Keratinocyte (primary cell): ENCODE measurements around the gene DLG2.

ENCODE experiments used
- CTCF ChIP-seq, 3 experiments: IDR thresholded peaks in 1 of 3; conservative IDR thresholded peaks in 1 of 3; optimal IDR thresholded peaks in 1 of 3; 2 replicates in 2 of 3; 3 replicates in 1 of 3; pipeline versions ENCODE3 to v1.5.1; 2011; ENCODE audit warnings: low read length in 3 of 3, mild to moderate bottlenecking in 3 of 3, moderate library complexity in 2 of 3, control low read depth in 1 of 3, inconsistent platforms in 1 of 3; ENCODE audit not compliant: insufficient read depth in 2 of 3; ENCODE audit errors: extremely low read depth in 1 of 3
- EZH2 ChIP-seq: IDR thresholded peaks from one replicate; pipeline ENCODE4 v1.6.1; 2012; ENCODE audit warnings: inconsistent platforms, mild to moderate bottlenecking, low read length, moderate library complexity

GRCh38 chr11:83678831-83679584 lies 1948.1 kb downstream of the DLG2 start:
- no peak for TF ChIP-seq CTCF (optimal IDR thresholded peaks at IDR 0.05 in 1 of 3, IDR thresholded peaks at IDR 0.05 in 1 of 3, conservative IDR thresholded peaks at IDR 0.05 in 1 of 3; ENCODE audit: extremely low read depth in 1 of 3, insufficient read depth in 2 of 3, low read length in 3 of 3)
- TF ChIP-seq EZH2: no peak
